Esophagus squamous epithelium (tissue), 4 donors: ENCODE data around the gene PRKD3.

Experiments used
- CTCF ChIP-seq, 6 experiments: fragments of 450-650 bp in 4 of 6; fragments of 200-600 bp in 2 of 6; sonication (generic) in 2 of 6; IDR thresholded peaks; one replicate each; pipeline ENCODE4 v1.5.1; 2016 to 2019; ENCODE audit warnings: antibody characterized with exemption in 6 of 6, mild to moderate bottlenecking in 4 of 6, moderate library complexity in 4 of 6
- POLR2A ChIP-seq, 4 donors: fragments of 450-650 bp; IDR thresholded peaks; one replicate each; pipeline ENCODE4 v1.6.1; 2017; ENCODE audit warnings: antibody characterized with exemption in 4 of 4, mild to moderate bottlenecking in 4 of 4, moderate library complexity in 3 of 4

GRCh38 chr2:37356299-37356698 lies 31.7 kb upstream of the PRKD3 start:
- TF ChIP-seq CTCF (IDR thresholded peaks at IDR 0.05) (no peak), POLR2A (IDR thresholded peaks at IDR 0.05) (no peak)
